ENCODE data around the gene ZNF598. TPM values are rescaled to one million over a fixed set of nuclear protein-coding genes. Genes with fewer than 3 reads are reported as not detected.

The ZNF598 gene
- total RNA-seq, 1 experiment from 2014 or later = 70.9 TPM

DNA sequence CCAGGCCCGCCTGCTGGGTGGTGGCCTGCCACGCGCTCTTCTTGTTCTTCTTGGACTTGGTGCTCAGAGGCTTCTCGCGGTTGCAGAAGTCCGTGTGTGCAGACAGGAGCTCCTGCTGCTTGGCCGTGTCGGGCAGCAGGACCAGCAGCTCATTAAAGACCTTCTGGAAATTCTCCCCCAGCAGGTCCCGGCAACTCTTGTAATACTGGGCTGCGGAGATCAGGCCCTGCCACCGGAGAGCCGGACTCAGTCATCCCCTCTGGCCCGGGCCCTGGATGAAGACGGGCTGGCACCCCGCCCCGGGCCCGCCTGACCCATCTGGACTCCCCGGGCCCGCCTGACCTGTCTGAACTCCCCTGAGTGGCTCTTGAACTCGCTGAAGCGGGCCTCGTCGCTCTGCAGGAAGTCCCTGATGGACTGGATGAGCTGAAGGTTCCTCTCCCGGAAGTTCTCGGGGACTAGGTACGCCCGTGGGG, 11.2 kb downstream of the ZNF598 start:
- Histone ChIP-seq H4K8ac (replicated peaks; ENCODE audit: insufficient read length, low read depth, low read length) (no peak overlapping the region), H3K4me2 (ENCODE audit: insufficient read depth, insufficient read length, low read length) (no peak overlapping the region), H4K20me1 (ENCODE audit: control insufficient read depth, insufficient read depth, insufficient read length) (no peaks in the 10 kb centered on the region), H3K4me1 (ENCODE audit: insufficient read depth, low read length) (no peaks in the 10 kb centered on the region), H3K79me1 (ENCODE audit: insufficient read depth, low read depth, low read length, poor library complexity, severe bottlenecking) (peaks cover 3% of the 10 kb centered on the region), H3K23ac (ENCODE audit: insufficient read length, low read depth, low read length) (no peak overlapping the region), H3K9me3 (ENCODE audit: control insufficient read depth, low read depth, low read length) (no peaks in the 10 kb centered on the region), H2AFZ (ENCODE audit: low read length) (no peak overlapping the region), H3K14ac (ENCODE audit: insufficient read depth, low read length) (no peak overlapping the region), H3K23me2 (ENCODE audit: insufficient read length, low read depth, low read length, poor library complexity, severe bottlenecking) (no peaks in the 10 kb centered on the region), H2BK12ac (ENCODE audit: insufficient read length, low read depth, low read length) (no peak overlapping the region), H3K9ac (ENCODE audit: extremely low read depth, insufficient read length, low read length) (no peak overlapping the region), H2AK5ac (ENCODE audit: insufficient read length, low read length) (no peak overlapping the region), H2BK15ac (ENCODE audit: low read depth, low read length) (no peak overlapping the region), H3T11ph (ENCODE audit: low read length) (no peak overlapping the region), H3K56ac (ENCODE audit: insufficient read length, low read depth, low read length) (no peak overlapping the region), H3K18ac (ENCODE audit: insufficient read length, low read depth, low read length) (no peak overlapping the region), H2BK120ac (ENCODE audit: low read depth, low read length, poor library complexity, severe bottlenecking) (no peak overlapping the region), H3K4ac (ENCODE audit: low read depth, low read length) (no peak overlapping the region), H3K27me3 (ENCODE audit: insufficient read depth, low read length) (no peaks in the 10 kb centered on the region), H2BK5ac (ENCODE audit: insufficient read length, low read length) (no peak overlapping the region), H4K5ac (ENCODE audit: insufficient read length, low read depth, low read length) (no peak overlapping the region), H2BK20ac (ENCODE audit: low read depth, low read length, poor library complexity, severe bottlenecking) (no peak overlapping the region), H3K27ac (ENCODE audit: insufficient read length, low read depth, low read length) (no peak overlapping the region), H4K91ac (ENCODE audit: insufficient read length, low read depth, low read length) (no peak overlapping the region), H3K79me2 (ENCODE audit: insufficient read depth, low read length) (no peaks in the 10 kb centered on the region)
- H3K36me3 Mint-ChIP-seq (ENCODE audit: insufficient read depth in 1 of 3, low read depth in 3 of 3) = peaks cover 18 to 48% (median 44%) of the 10 kb centered on the region in 3 experiments
- no peak for TF ChIP-seq CTCF (conservative IDR thresholded peaks at IDR 0.05)
- no peak overlapping the region for H3K4me3 Mint-ChIP-seq
- WGBS (ENCODE audit: extremely low coverage, insufficient read length, low lambda C conversion rate) = no CpG with 5 or more reads among the region's 27 CpGs
- H3K27ac Mint-ChIP-seq = no peak overlapping the region; a peak in 1 of 7 replicates
- no peaks in the 10 kb centered on the region for H3K9me3 Mint-ChIP-seq
- no peaks in the 10 kb centered on the region for H3K4me1 Mint-ChIP-seq
- peaks cover 5% of the 10 kb centered on the region; the same call in 1 of the 2 replicates for H3K27me3 Mint-ChIP-seq (ENCODE audit: low read depth)
- DNase-seq = no peak
